GM21717 (cell line): Measurements from ENCODE around the gene LRP5.
"Not testable (repeated sequence)": the region's sequence is repeated elsewhere in the genome, so short reads cannot be mapped to it uniquely, and the experiment has no call there.

ENCODE experiments used
- ATAC-seq: cut with Tn5 transposase; IDR thresholded peaks from one replicate; pipeline ENCODE4 v1.9.1; 2021; ENCODE audit warnings: mild to moderate bottlenecking, moderate library complexity; ENCODE audit not compliant: unreplicated experiment

LRP5 gene

GRCh38 chr11:68386331-68386978, 74.1 kb downstream of the LRP5 start:
- ATAC-seq = no peak

DNA sequence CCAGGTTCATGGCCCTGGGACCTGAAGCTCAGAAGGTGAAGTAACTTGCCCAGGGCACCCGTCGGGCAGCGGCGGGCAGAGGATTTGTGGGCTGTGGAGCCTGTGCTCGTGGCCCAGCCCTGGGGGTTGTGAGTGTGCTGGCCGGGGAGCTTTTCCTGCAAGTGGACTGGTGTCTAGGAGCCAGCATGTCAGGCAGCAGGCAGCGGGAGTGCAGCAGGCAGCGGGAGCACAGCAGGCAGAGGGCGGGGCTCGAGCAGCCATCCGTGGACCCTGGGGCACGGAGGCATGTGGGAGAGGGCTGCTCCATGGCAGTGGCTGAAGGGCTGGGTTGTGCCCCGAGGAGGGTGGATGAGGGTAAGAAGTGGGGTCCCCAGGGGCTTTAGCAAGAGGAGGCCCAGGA, 75.4 kb downstream of the LRP5 start:
- no peak for ATAC-seq

- ATAC-seq = no peak
These were observed 76.3 kb downstream of the LRP5 start for GRCh38 chr11:68388595-68389198.

- ATAC-seq = no peak
These were observed 77.9 kb downstream of the LRP5 start for GRCh38 chr11:68390315-68390714.

- ATAC-seq = no peak
These were observed 80.4 kb downstream of the LRP5 start for GRCh38 chr11:68392822-68393221.

DNA sequence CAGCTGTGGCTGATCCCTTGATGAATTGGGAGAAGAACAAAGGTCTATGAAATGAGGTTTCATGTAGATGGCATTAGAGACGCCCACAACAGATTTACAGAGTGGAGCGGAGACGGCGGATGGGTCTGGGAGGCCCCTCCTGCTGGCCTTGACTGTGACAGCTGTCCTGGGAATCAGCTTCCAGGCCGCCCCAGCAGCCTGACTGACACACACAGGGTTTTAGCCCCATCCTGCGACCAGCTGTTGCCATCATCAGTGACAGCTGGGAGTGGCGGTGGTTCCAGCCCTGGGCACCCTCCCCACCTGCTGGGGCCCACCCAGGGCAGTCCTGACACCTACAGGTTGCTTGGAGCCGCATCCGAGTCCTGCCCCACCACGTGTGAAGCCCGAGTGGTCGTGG, 84.1 kb downstream of the LRP5 start:
- no peak for ATAC-seq

GRCh38 chr11:68397256-68397655, 84.9 kb downstream of the LRP5 start:
- no peak for ATAC-seq

- ATAC-seq = no peak
These were observed 86.8 kb downstream of the LRP5 start for GRCh38 chr11:68398995-68399851.

GRCh38 chr11:68399916-68400315, 87.5 kb downstream of the LRP5 start:
- ATAC-seq = no peak

- not testable (repeated sequence) for ATAC-seq
These were observed 88.2 kb downstream of the LRP5 start for GRCh38 chr11:68400584-68400983.

- no peak for ATAC-seq
These were observed 89.5 kb downstream of the LRP5 start for GRCh38 chr11:68401856-68402255.

DNA sequence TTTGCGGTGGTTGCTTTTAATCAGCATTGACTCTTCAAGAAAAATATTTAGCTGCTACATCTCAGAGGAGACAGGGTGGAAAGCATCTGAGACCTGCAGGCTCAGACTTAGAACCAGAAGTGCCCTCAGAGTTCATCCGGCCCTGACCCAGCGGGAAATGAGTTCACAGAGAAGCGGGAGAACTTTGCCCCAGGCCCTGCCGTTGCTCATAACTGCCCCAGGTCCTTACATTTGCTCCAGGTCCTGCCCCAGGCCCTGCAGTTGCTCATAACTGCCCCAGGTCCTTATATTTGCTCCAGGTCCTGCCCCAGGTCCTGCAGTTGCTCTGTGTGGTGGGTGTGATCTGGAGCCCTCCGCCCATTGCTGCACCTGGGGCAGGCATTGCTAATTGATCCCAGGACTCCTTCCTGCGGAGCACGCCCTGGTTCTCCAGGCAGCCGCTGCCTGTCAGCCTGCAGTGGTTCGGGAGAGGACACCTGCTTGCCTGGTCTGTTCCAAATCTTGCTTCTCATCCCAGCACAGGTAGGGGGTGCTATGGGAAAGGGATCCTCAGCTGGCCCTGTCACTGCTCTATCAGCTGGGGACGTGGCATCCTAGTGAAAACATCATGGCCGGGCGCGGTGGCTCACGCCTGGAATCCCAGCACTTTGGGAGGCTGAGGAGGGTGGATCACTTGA, 90.1 kb downstream of the LRP5 start:
- ATAC-seq = no peak

- ATAC-seq = no peak
These were observed 91.0 kb downstream of the LRP5 start for GRCh38 chr11:68403424-68403823.

DNA sequence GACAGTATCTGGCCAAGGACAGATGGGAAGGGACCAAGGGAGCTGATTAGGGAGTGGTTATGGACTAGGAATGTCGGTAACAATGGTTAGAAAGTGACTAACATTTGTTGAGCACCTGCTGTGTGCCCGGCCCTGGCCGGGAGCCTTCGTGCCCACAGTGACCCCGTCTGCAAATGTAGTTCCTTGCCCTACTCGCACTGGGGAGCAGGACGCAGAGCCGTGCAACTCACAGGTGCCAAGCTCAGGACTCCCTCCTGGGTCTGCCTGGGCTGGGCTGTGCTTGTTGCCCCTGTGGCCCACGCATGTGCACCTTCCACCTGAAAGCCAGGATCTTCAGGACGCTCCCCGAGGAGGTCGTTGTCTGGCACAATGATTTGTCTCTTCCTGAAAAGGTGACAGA, 91.4 kb downstream of the LRP5 start:
- ATAC-seq = no peak

- no peak for ATAC-seq
These were observed 94.2 kb downstream of the LRP5 start for GRCh38 chr11:68406324-68407313.

GRCh38 chr11:68408512-68408911, 96.1 kb downstream of the LRP5 start:
- ATAC-seq = no peak

DNA sequence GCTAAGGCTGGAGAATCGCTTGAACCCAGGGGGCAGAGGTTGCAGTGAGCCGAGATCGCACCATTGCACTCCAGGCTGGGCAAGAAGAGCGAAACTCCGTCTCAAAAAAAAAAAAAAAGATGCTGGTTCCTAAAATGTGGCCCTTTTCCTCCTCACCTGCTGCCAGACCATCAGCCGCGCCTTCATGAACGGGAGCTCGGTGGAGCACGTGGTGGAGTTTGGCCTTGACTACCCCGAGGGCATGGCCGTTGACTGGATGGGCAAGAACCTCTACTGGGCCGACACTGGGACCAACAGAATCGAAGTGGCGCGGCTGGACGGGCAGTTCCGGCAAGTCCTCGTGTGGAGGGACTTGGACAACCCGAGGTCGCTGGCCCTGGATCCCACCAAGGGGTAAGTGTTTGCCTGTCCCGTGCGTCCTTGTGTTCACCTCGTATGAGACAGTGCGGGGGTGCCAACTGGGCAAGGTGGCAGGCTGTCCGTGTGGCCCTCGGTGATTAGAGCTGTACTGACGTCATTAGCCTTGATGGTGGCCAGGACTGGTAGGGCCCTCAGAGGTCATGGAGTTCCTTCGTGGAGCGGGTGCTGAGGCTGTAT, 97.5 kb downstream of the LRP5 start:
- no peak for ATAC-seq

- ATAC-seq = no peak
These were observed 99.2 kb downstream of the LRP5 start for GRCh38 chr11:68411501-68411991.

DNA sequence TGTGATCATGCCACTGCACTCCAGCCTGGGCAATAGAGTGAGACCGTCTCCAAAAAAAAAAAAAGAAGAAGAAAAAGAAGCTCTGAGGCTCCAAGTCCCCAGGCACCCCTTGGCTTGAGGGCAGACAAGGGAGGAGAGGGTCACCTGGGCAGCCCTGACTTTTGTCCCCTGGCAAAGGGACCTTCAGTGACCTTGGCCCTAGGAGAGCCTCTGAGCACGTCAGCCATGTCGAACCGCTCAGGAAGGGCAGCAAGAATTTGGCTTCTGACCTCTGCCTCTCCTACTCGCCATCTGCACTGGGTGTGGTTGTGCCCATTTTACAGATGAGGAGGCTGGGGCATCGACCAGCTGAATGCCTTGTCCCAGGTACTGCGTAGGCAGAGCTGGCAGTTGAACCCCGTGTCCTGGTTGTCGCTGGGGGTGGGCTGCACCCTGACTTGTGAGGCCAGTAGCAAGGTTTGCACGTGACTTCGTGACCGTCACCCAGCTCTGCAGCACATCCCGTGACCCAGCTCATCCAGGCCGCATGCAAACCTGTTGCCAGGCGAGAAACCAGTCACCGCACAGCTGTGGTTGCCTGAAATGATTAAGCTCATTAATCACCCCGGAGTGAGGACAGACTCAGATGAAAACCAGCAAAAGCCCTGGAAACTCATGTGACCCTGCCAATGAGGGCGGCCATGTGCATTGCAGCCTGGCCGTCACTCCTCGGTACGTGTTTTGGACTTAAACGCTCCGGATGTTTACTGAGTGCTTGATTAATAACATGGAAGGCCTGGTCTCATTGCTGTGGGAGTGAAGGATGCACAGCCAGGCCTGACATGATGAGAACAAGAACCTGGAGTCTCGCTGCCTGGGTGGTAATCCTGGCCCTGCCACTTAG, 100.4 kb downstream of the LRP5 start:
- no peak for ATAC-seq
